22Rv1 (cell line): Measurements from ENCODE around the gene TMEM232.

Source experiments
- CTCF ChIP-seq: fragments of 450-650 bp; IDR thresholded peaks from 2 replicates; pipeline ENCODE4 v1.5.1; 2017; ENCODE audit warnings: mild to moderate bottlenecking
- ZFX ChIP-seq: fragments of 450-650 bp; IDR thresholded peaks from 2 replicates; pipeline ENCODE4 v1.6.1; 2017; ENCODE audit warnings: antibody characterized with exemption, borderline replicate concordance

GRCh38 chr5:110653231-110653970 is 73.1 kb downstream of the TMEM232 start:
- TF ChIP-seq CTCF (no peak), ZFX (no peak)
